ENCODE data around the gene POP5. TPM values are rescaled to one million over a fixed set of nuclear protein-coding genes. Genes with fewer than 3 reads are reported as not detected.

Gene POP5
- total RNA-seq, 1 experiment from 2014 or later: 64.0 TPM

- H3K27ac ChIP-seq (ENCODE audit: insufficient read length, low read depth, low read length): no peak overlapping the region
- no peak overlapping the region for H2BK15ac ChIP-seq (ENCODE audit: low read depth, low read length)
- no peak overlapping the region for H2AK5ac ChIP-seq (ENCODE audit: insufficient read length, low read length)
- H3T11ph ChIP-seq (ENCODE audit: low read length): no peak overlapping the region
- H3K4me1 ChIP-seq (ENCODE audit: insufficient read depth, low read length): no peaks in the 10 kb centered on the region
- no peaks in the 10 kb centered on the region for H4K20me1 ChIP-seq (ENCODE audit: control insufficient read depth, insufficient read depth, insufficient read length)
- no peaks in the 10 kb centered on the region for H3K9me3 Mint-ChIP-seq
- H3K79me2 ChIP-seq (ENCODE audit: insufficient read depth, low read length): no peaks in the 10 kb centered on the region
- H2BK12ac ChIP-seq (ENCODE audit: insufficient read length, low read depth, low read length): no peak overlapping the region
- no peak overlapping the region for H3K23ac ChIP-seq (ENCODE audit: insufficient read length, low read depth, low read length)
- no peak overlapping the region for H3K56ac ChIP-seq (ENCODE audit: insufficient read length, low read depth, low read length)
- no peak overlapping the region for H3K18ac ChIP-seq (ENCODE audit: insufficient read length, low read depth, low read length)
- H3K27me3 Mint-ChIP-seq (ENCODE audit: low read depth): peaks cover 23% of the 10 kb centered on the region
- H3K27me3 ChIP-seq (ENCODE audit: insufficient read depth, low read length): no peaks in the 10 kb centered on the region; the same call in 1 of the 2 replicates
- no CpG with 5 or more reads among the region's 7 CpGs for whole genome bisulfite sequencing (ENCODE audit: extremely low coverage, insufficient read length, low lambda C conversion rate)
- no peak overlapping the region for H2BK120ac ChIP-seq (ENCODE audit: low read depth, low read length, poor library complexity, severe bottlenecking)
- H3K36me3 Mint-ChIP-seq (ENCODE audit: insufficient read depth in 1 of 3, low read depth in 3 of 3): no peaks in the 10 kb centered on the region; a peak in 1 of 7 replicates
- no peak overlapping the region for H2AFZ ChIP-seq (ENCODE audit: low read length)
- H2BK20ac ChIP-seq (ENCODE audit: low read depth, low read length, poor library complexity, severe bottlenecking): no peak overlapping the region
- no peak overlapping the region for H2BK5ac ChIP-seq (ENCODE audit: insufficient read length, low read length)
- H3K27ac Mint-ChIP-seq: no peak overlapping the region; a peak in 1 of 7 replicates
- H3K4me2 ChIP-seq (ENCODE audit: insufficient read depth, insufficient read length, low read length): no peak overlapping the region
- H3K4me1 Mint-ChIP-seq: peaks cover 13 to 14% of the 10 kb centered on the region in 2 experiments
- no peak overlapping the region for H3K14ac ChIP-seq (ENCODE audit: insufficient read depth, low read length)
- H3K23me2 ChIP-seq (ENCODE audit: insufficient read length, low read depth, low read length, poor library complexity, severe bottlenecking): peaks cover 3% of the 10 kb centered on the region
- TF ChIP-seq CTCF (conservative IDR thresholded peaks at IDR 0.05): no peak
- no peak overlapping the region for H3K9ac ChIP-seq (ENCODE audit: extremely low read depth, insufficient read length, low read length)
- no peak overlapping the region for H4K8ac ChIP-seq (replicated peaks; ENCODE audit: insufficient read length, low read depth, low read length)
- no peak overlapping the region for H4K91ac ChIP-seq (ENCODE audit: insufficient read length, low read depth, low read length)
- H3K9me3 ChIP-seq (ENCODE audit: control insufficient read depth, low read depth, low read length): no peaks in the 10 kb centered on the region
- no peak overlapping the region; a peak in 1 of 5 replicates for H3K4me3 Mint-ChIP-seq
- no peak for DNase-seq
- no peaks in the 10 kb centered on the region for H3K79me1 ChIP-seq (ENCODE audit: insufficient read depth, low read depth, low read length, poor library complexity, severe bottlenecking)
- H4K5ac ChIP-seq (ENCODE audit: insufficient read length, low read depth, low read length): no peak overlapping the region
- H3K4ac ChIP-seq (ENCODE audit: low read depth, low read length): no peak overlapping the region
Measured at GRCh38 chr12:120586206-120586605, 5.0 kb upstream of the POP5 start.

All from H9 (cell line).